Transverse colon (tissue), 4 donors: ENCODE measurements around the gene B9D1. TPM values are rescaled to one million over a fixed set of nuclear protein-coding genes. Genes with fewer than 3 reads are reported as not detected.

Source experiments
- DNase-seq: peaks from one replicate; pipeline ENCODE4 v3.0.0-alpha.2; 2019
- H3K27ac ChIP-seq, 4 donors: fragments of 200-600 bp; sonication (generic); 2 replicates each; pipeline ENCODE4 v1.5.1; 2016 to 2018; ENCODE audit warnings: inconsistent platforms in 4 of 4
- H3K27me3 ChIP-seq: fragments of 200-600 bp; sonication (generic); 2 replicates; pipeline ENCODE4 v1.5.1; 2017; ENCODE audit warnings: inconsistent platforms
- H3K36me3 ChIP-seq, 4 donors: fragments of 200-600 bp; sonication (generic); 2 replicates each; pipeline ENCODE4 v1.5.1; 2017 to 2019; ENCODE audit warnings: inconsistent platforms in 4 of 4
- H3K4me1 ChIP-seq, 4 donors: fragments of 200-600 bp; sonication (generic); 2 replicates each; pipeline ENCODE4 v1.5.1; 2017 to 2020; ENCODE audit warnings: inconsistent platforms in 4 of 4
- H3K4me3 ChIP-seq, 4 donors: fragments of 200-600 bp; sonication (generic); 1 replicate in 1 of 4; 2 replicates in 3 of 4; pipeline versions ENCODE4 v1.5.1 to v1.6.1; 2017 to 2019; ENCODE audit warnings: inconsistent platforms in 4 of 4
- H3K9me3 ChIP-seq, 2 donors: fragments of 200-600 bp; sonication (generic); 2 replicates each; pipeline ENCODE4 v1.5.1; 2017 to 2019; ENCODE audit warnings: inconsistent platforms in 2 of 2
- CTCF ChIP-seq, 5 experiments: fragments of 200-600 bp in 3 of 5; fragments of 450-650 bp in 2 of 5; sonication (generic) in 3 of 5; IDR thresholded peaks; 1 replicate in 2 of 5; 2 replicates in 3 of 5; pipeline ENCODE4 v1.5.1; 2016 to 2017; ENCODE audit warnings: antibody characterized with exemption in 5 of 5, inconsistent platforms in 3 of 5, mild to moderate bottlenecking in 2 of 5, moderate library complexity in 1 of 5
- EP300 ChIP-seq: sonication (generic); formaldehyde crosslinking; IDR thresholded peaks from one replicate; pipeline ENCODE4 v1.6.1; 2017; ENCODE audit warnings: antibody characterized with exemption, low read depth
- POLR2A ChIP-seq: fragments of 450-650 bp; IDR thresholded peaks from one replicate; pipeline ENCODE4 v1.6.1; 2016; ENCODE audit warnings: antibody characterized with exemption, mild to moderate bottlenecking, moderate library complexity
- POLR2AphosphoS5 ChIP-seq, 3 donors: sonication (generic); formaldehyde crosslinking; IDR thresholded peaks; one replicate each; pipeline ENCODE4 v1.6.1; 2016; ENCODE audit warnings: antibody characterized with exemption in 3 of 3
- WGBS, 2 donors: methylation state at CpG; one replicate each; pipeline ENCODE4 v1.1.5; 2018; ENCODE audit warnings: low coverage in 1 of 2; 5-methylcytosine and 5-hydroxymethylcytosine counted together
- in situ Hi-C, 4 donors: fragments of 200-750 bp; cut with MboI; loops; one replicate each; pipeline versions ENCODE4 v1.15.0 to v1.15.1; 2017; ENCODE audit warnings: low sequenced_read_pairs in 3 of 4, low pct_ligation_motif_present in 1 of 4, low pct_unique_long_range_greater_than_20kb in 1 of 4
- intact Hi-C: fragments of 100-400 bp; cut with DNase I; formaldehyde crosslinking; loops from one replicate; pipeline ENCODE4 v1.15.1; 2023; ENCODE audit warnings: low total_unique reads
- total RNA-seq, 4 donors: library from RNA; depleted of rRNA; stranded (reverse); fragments of >200 nt; gene quantifications; one replicate each; pipeline ENCODE4 v1.1.0, GENCODE V29; 2016

Gene B9D1
- total RNA-seq, 4 donors from 2014 or later: 6.0 to 17.6 (median 9.5) TPM

GRCh38 chr17:19386051-19386929 lies 23.8 kb upstream of the B9D1 start:
- peak; percentile 62 for DNase-seq
- Histone ChIP-seq H3K9me3 (no peaks in the 10 kb centered on the region), H3K27ac (peak overlapping the region; percentile 84 to 95 (median 90)), H3K4me3 (peak overlapping the region in 3 of 4 donors; percentile 4 to 34 (median 13)), H3K27me3 (no peaks in the 10 kb centered on the region), H3K4me1 (peaks cover 44 to 73% (median 53%) of the 10 kb centered on the region in 4 donors), H3K36me3 (peaks cover 0 to 6% (median 2%) of the 10 kb centered on the region in 4 donors)
- WGBS, 2 donors: 68 to 100% methylated on average over 1 to 20 of the region's 20 CpGs
- intact Hi-C loops: no loop called here
- in situ Hi-C loops: no loop called here
- TF ChIP-seq EP300: no peak
- no peak for TF ChIP-seq CTCF (IDR thresholded peaks at IDR 0.05)
- TF ChIP-seq POLR2AphosphoS5 (IDR thresholded peaks at IDR 0.05): peak in 2 of 3 donors; percentile 4 to 22
- TF ChIP-seq POLR2A: no peak

GRCh38 chr17:19385521-19385983 lies 23.0 kb upstream of the B9D1 start:
- WGBS, 2 donors: 57 to 73% methylated on average over 3 to 9 of the region's 9 CpGs
- TF ChIP-seq CTCF (IDR thresholded peaks at IDR 0.05) (no peak), POLR2AphosphoS5 (IDR thresholded peaks at IDR 0.05) (no peak), POLR2A (no peak), EP300 (no peak)
- in situ Hi-C loops: no loop called here
- Histone ChIP-seq H3K36me3 (peaks cover 0 to 12% (median 5%) of the 10 kb centered on the region in 4 donors), H3K4me3 (peak overlapping the region in 2 of 4 donors; percentile 7 to 34), H3K27ac (peak overlapping the region; percentile 84 to 95 (median 90)), H3K4me1 (peaks cover 44 to 73% (median 53%) of the 10 kb centered on the region in 4 donors), H3K9me3 (no peaks in the 10 kb centered on the region), H3K27me3 (no peaks in the 10 kb centered on the region)
- intact Hi-C loops: no loop called here
- no peak for DNase-seq

DNA sequence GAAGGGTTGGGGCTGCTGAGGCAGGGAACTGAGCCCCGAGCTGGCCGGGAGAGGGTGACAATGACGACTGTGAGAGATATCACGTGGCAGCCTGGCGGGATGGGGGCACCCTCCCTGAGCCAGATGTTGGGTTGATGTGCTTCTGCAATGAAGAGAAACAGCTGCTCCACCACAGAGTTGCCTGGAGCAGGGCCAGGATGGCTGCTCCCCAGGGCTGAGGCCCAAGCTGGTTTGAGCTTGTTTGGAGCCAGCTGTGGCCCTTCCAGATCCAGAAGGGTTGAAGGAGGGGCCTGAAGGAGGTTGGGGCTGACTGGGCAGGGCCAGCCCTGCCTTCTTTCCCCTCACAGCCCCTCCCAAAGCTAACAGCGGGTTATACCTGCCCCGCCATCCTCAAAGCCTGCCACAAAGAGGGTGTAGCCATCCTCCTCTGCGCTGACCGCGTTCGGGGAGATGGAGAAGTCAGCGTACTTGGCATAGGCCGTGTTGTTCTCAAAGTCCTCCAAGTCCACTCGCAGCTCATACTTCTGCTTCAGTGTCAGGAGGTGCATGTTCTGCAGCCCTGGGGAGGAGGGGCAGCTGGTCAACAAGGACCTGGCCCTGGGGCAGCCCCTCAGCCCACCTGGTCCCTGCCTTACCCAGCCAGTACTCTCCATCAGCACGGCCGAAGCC lies 22.3 kb upstream of the B9D1 start:
- H3K9me3 ChIP-seq: no peaks in the 10 kb centered on the region
- intact Hi-C loops: no loop called here
- H3K4me3 ChIP-seq: peak overlapping the region in 1 of 4 donors; percentile 2
- peaks cover 0 to 15% (median 7%) of the 10 kb centered on the region in 4 donors for H3K36me3 ChIP-seq
- peak; percentile 84 for DNase-seq
- TF ChIP-seq CTCF (IDR thresholded peaks at IDR 0.05) (no peak), POLR2A (no peak), POLR2AphosphoS5 (IDR thresholded peaks at IDR 0.05) (peak; percentile 57 to 85 (median 76)), EP300 (no peak)
- H3K4me1 ChIP-seq: peaks cover 44 to 76% (median 54%) of the 10 kb centered on the region in 4 donors
- peak overlapping the region; percentile 84 to 95 (median 90) for H3K27ac ChIP-seq
- H3K27me3 ChIP-seq: no peaks in the 10 kb centered on the region
- WGBS, 2 donors: 33 to 40% methylated on average over 2 to 16 of the region's 16 CpGs
- in situ Hi-C loops: no loop called here
